Natural killer cell treated with Interleukin-12 subunit alpha and Interleukin-12 subunit beta and Interleukin-15 and Interleukin-18, amount 100 ng/mL, for 72 hours (primary cell): ENCODE measurements around the gene ACAA1. TPM values are rescaled to one million over a fixed set of nuclear protein-coding genes. Genes with fewer than 3 reads are reported as not detected.

ENCODE experiments used
- ATAC-seq, 2 donors: fragments of 150-1000 bp; cut with Tn5 transposase in 1 of 2; sonication (Bioruptor Pico), chemical (Tn5 transposase) in 1 of 2; 2 replicates each; pipeline ENCODE4 v1.10.0; 2021
- DNase-seq: peaks from one replicate; pipeline ENCODE4 v3.0.0; 2022; ENCODE audit warnings: low spot score
- H3K27ac Mint-ChIP-seq, 2 donors: 1 replicate in 1 of 2; 2 replicates in 1 of 2; pipeline ENCODE4 v1.8.0; 2022; ENCODE audit warnings: mixed read lengths in 2 of 2, mild to moderate bottlenecking in 1 of 2, moderate library complexity in 1 of 2
- H3K27me3 Mint-ChIP-seq, 2 donors: 1 replicate in 1 of 2; 2 replicates in 1 of 2; pipeline ENCODE4 v1.8.0; 2022; ENCODE audit warnings: mixed read lengths in 2 of 2
- H3K36me3 Mint-ChIP-seq: one replicate; pipeline ENCODE4 v1.8.0; 2022; ENCODE audit warnings: mixed read lengths
- H3K4me1 Mint-ChIP-seq, 2 donors: 1 replicate in 1 of 2; 2 replicates in 1 of 2; pipeline ENCODE4 v1.8.0; 2022; ENCODE audit warnings: low read depth in 2 of 2, mixed read lengths in 2 of 2, mild to moderate bottlenecking in 1 of 2
- H3K4me3 Mint-ChIP-seq: one replicate; pipeline ENCODE4 v1.8.0; 2022; ENCODE audit warnings: mixed read lengths
- H3K9me3 Mint-ChIP-seq: 2 replicates; pipeline ENCODE4 v1.8.0; 2022; ENCODE audit warnings: mixed read lengths
- total RNA-seq, 2 donors: library from RNA; stranded (reverse); gene quantifications; one replicate each; pipeline ENCODE4 v1.2.3, GENCODE V29; 2022

The ACAA1 gene
- total RNA-seq, 2 donors from 2014 or later = 78.6 to 88.2 TPM

DNA sequence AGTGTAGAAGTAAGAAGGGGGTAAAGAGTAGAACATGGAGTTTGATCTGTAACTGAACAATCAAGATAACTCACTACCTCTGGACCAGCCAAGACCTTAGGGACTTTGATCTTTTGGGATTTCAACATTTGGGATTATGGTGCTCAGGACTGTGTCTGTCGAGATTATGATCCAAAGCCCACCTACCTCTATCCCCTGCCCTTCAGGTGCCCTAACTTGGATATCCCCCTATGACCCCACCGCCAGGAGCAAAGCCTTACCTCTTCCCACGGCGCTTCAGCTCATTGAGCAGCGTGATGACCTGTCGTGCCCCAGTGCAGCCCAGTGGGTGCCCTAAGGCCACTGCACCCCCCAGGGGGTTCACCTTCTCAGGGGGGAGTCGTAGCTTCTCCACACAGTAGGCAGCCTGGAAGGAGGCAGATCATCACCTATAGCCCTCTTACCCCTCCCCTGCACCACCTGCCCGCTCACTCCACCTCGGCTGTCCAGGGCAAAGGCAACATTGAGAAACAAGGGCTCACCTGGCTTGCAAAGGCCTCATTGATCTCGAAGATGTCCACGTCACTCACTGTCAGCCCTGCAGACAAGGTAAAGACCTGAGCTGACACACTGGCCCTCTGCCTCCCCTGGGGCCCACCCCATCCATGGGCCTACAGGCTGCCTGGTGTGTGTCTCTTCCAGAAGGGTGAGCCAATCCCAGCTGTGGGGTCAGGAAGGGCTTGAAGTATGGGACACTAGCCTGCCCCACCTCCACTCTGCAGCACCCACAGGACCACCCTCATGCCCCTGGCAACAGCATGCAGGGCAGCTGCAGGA is 11.4 kb downstream of the ACAA1 start:
- ATAC-seq (no peak), DNase-seq (no peak)
- Mint-ChIP-seq H3K9me3 (no peaks in the 10 kb centered on the region), H3K4me3 (no peak overlapping the region), H3K4me1 (peaks cover 4 to 15% of the 10 kb centered on the region in 2 donors), H3K27ac (no peak overlapping the region), H3K27me3 (no peaks in the 10 kb centered on the region), H3K36me3 (peaks cover 4% of the 10 kb centered on the region)

DNA sequence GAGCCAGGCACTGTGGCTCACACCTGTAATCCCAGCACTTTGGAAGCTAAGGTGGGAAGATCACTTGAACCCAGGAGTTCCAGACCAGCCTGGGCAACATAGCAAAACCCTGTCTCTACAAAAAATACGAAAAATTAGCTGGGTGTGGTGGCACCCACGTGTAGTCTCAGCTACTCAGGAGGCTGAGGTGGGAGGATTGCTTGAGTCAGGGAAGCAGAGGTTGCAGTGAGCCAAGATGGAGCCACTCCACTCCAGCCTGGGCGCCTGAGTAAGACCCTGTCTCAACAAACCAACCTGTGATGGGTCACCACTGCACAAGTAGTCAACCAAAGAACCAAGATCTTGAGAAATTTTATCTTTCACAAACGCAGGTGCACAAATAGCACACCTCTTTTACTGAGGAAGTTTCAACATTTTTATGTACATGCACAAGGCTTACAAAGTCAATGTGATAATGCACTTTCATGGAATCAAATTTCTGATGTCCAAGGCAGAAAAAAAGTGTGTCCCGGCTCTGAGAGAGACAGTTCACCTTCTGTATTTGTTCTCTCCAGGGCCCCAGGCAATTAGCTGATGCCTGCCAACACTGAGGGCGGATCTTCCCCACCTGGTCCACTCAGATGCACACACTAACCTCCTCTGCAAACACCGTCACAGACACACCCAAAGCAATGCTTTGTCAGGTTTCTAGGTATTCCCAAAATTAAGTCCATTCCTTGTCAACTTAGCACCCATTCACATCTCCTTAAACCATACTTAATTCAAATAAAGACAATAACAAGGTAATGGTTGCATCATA is 12.4 kb downstream of the ACAA1 start:
- Mint-ChIP-seq H3K9me3 (no peaks in the 10 kb centered on the region), H3K27ac (no peak overlapping the region), H3K27me3 (no peaks in the 10 kb centered on the region), H3K36me3 (no peaks in the 10 kb centered on the region), H3K4me1 (peaks cover 0 to 9% of the 10 kb centered on the region in 2 donors), H3K4me3 (no peak overlapping the region)
- ATAC-seq (no peak), DNase-seq (no peak)

GRCh38 chr3:38122712-38123290 is 14.1 kb downstream of the ACAA1 start:
- Mint-ChIP-seq H3K36me3 (no peaks in the 10 kb centered on the region), H3K4me1 (peaks cover 0 to 12% of the 10 kb centered on the region in 2 donors), H3K9me3 (no peaks in the 10 kb centered on the region), H3K4me3 (no peak overlapping the region), H3K27ac (no peak overlapping the region), H3K27me3 (no peaks in the 10 kb centered on the region)
- DNase-seq = no peak
- ATAC-seq = no peak

GRCh38 chr3:38121832-38122461 is 15.0 kb downstream of the ACAA1 start:
- no peak overlapping the region for H3K4me3 Mint-ChIP-seq
- peaks cover 0 to 12% of the 10 kb centered on the region in 2 donors for H3K4me1 Mint-ChIP-seq
- ATAC-seq (no peak), DNase-seq (no peak)
- no peak overlapping the region for H3K27ac Mint-ChIP-seq
- no peaks in the 10 kb centered on the region for H3K27me3 Mint-ChIP-seq
- H3K36me3 Mint-ChIP-seq = no peaks in the 10 kb centered on the region
- H3K9me3 Mint-ChIP-seq = no peaks in the 10 kb centered on the region

- Mint-ChIP-seq H3K27ac (no peak overlapping the region), H3K9me3 (no peaks in the 10 kb centered on the region), H3K4me3 (no peak overlapping the region), H3K27me3 (no peaks in the 10 kb centered on the region), H3K4me1 (peaks cover 0 to 12% of the 10 kb centered on the region in 2 donors), H3K36me3 (no peaks in the 10 kb centered on the region)
- DNase-seq = no peak
- no peak for ATAC-seq
Observed at GRCh38 chr3:38121451-38121831, 15.5 kb downstream of the ACAA1 start.

DNA sequence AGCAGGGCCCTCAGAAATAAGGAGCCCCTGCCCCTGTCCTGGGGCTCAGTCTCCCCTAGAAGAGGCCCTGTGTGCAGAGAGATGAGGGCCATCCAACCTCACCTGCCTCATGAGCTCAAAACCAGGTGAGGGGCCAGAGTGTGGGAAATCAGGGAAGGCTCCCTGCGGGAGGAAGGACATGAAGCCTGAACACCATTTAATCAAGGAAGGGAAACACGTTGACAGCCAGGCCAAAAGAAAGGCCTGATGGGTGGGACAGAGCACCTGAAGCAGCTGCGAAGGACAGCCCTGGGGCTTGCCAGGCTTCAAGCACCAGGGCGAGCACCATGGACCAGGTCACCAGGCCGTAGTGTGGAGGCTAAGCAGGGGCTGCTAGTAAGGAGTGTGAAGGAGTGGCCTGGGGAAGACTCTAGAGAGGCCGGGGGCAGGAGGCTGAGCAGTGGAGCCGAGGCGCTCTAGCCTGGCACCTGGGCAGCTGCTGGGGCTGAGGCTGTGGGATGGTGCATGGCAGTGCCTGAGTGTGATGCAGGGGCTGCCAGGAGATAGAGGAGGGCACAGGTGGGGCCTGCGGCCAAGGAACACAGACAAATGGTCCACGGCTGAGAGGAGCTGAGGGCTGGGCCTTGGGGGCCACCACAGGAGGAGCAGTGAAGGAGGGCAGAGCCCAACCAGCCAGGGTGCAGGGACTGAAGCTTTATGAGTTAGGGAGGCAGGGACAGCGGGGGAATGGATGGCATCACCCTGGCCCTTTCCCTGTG is 16.1 kb downstream of the ACAA1 start:
- DNase-seq (no peak), ATAC-seq (no peak)
- Mint-ChIP-seq H3K4me1 (peaks cover 0 to 11% of the 10 kb centered on the region in 2 donors), H3K36me3 (no peaks in the 10 kb centered on the region), H3K9me3 (no peaks in the 10 kb centered on the region), H3K4me3 (no peak overlapping the region), H3K27ac (no peak overlapping the region), H3K27me3 (no peaks in the 10 kb centered on the region)

- H3K4me3 Mint-ChIP-seq = no peak overlapping the region
Observed at GRCh38 chr3:38119821-38120692, 16.9 kb downstream of the ACAA1 start.

DNA sequence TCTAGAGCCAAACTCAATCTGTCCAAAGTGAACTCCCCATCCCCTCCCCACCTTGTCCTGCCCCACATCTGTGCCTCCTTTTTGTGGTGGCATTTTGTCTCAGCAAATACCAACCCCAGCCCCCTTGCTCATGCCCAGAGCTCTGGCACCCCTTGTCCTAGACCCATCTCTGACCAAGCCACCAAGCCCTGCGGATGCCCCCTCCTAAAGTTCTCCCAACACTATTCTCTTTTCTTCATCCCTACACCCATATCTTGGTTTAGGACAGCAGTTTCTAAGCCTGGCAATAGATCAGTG is 17.7 kb downstream of the ACAA1 start:
- H3K4me3 Mint-ChIP-seq = no peak overlapping the region
- no peak overlapping the region for H3K27ac Mint-ChIP-seq
- no peaks in the 10 kb centered on the region for H3K9me3 Mint-ChIP-seq
- ATAC-seq = no peak
- peak; percentile 56 for DNase-seq
- peaks cover 0 to 8% of the 10 kb centered on the region in 2 donors for H3K4me1 Mint-ChIP-seq
- no peaks in the 10 kb centered on the region for H3K27me3 Mint-ChIP-seq
- H3K36me3 Mint-ChIP-seq = no peaks in the 10 kb centered on the region

More at GRCh38 chr3:38119821-38120692, 16.9 kb downstream of the ACAA1 start:
- Mint-ChIP-seq H3K27ac (no peak overlapping the region), H3K9me3 (no peaks in the 10 kb centered on the region), H3K36me3 (no peaks in the 10 kb centered on the region), H3K4me1 (peaks cover 0 to 8% of the 10 kb centered on the region in 2 donors), H3K27me3 (no peaks in the 10 kb centered on the region)
- DNase-seq (no peak), ATAC-seq (no peak)

- H3K27ac Mint-ChIP-seq = no peak overlapping the region
- DNase-seq = no peak
- H3K4me1 Mint-ChIP-seq = peaks cover 0 to 8% of the 10 kb centered on the region in 2 donors
- H3K27me3 Mint-ChIP-seq = no peaks in the 10 kb centered on the region
- H3K4me3 Mint-ChIP-seq = no peak overlapping the region
- no peaks in the 10 kb centered on the region for H3K9me3 Mint-ChIP-seq
- H3K36me3 Mint-ChIP-seq = no peaks in the 10 kb centered on the region
- ATAC-seq = no peak
Observed at GRCh38 chr3:38118421-38119247, 18.3 kb downstream of the ACAA1 start.

DNA sequence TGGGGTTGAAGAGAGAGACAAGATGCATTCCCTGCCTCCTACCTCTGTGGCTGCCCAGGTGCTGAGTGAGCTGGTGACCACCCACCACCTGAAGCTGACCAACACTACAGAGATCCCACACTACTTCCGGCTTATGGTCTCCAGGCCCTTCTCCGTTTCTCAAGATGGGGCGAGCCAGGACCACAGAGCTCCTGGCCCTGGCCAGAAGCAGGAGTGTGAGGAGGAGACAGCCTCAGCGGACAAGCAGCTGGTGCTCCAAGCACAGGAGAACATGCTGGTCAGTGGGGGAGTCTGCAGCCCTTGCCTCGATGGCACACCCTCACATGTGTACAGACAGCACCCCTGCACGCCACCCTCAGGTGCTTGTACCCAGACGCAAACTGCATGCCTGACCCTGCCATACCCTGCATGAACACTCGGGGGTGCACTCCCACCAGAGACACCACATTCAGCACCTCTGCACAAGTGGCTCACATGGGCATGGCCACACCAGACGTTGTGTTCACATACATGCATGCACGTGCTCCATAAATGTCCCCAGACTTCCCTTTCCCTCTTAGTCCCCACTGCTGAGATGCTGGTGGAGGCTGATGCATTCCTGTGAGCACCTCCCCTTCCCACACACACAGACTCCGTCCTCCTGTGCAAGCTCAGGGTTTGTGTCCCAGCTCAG is 19.0 kb downstream of the ACAA1 start:
- Mint-ChIP-seq H3K9me3 (no peaks in the 10 kb centered on the region), H3K27me3 (no peaks in the 10 kb centered on the region), H3K4me1 (peaks cover 0 to 8% of the 10 kb centered on the region in 2 donors), H3K36me3 (no peaks in the 10 kb centered on the region), H3K4me3 (no peak overlapping the region), H3K27ac (no peak overlapping the region)
- peak; percentile 72 for DNase-seq
- peak; percentile 70 to 72 for ATAC-seq

DNA sequence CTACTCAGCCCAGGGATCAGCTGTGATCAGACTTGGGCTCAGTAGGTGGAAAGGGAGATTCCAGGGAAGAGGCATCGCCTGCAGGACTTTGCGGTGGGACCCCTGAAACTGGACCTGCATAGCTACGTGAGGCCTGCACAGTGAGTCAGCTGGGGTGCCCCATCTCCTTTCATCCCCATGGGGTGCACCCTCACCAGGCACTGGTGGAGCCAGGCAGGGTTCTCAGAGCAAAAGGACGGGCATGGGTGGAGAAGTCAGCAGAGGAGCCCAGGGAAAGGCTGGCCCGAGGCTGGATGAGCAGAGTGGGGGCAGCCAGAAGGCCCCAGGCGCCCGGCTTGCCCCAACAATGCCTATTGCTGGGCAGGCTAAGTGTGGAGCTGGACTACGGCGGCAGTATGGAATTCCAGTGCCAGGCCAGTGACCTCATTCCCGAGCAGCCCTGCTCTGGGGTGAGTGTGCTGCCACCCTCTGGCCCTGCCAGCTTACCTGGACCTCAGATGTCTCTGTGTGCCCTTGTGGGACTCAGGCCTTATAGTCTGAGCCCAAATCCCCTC is 19.7 kb downstream of the ACAA1 start:
- H3K4me3 Mint-ChIP-seq = no peak overlapping the region
- no peaks in the 10 kb centered on the region for H3K36me3 Mint-ChIP-seq
- ATAC-seq = no peak
- no peaks in the 10 kb centered on the region for H3K27me3 Mint-ChIP-seq
- H3K4me1 Mint-ChIP-seq = peaks cover 0 to 8% of the 10 kb centered on the region in 2 donors
- H3K27ac Mint-ChIP-seq = no peak overlapping the region
- peak; percentile 57 for DNase-seq
- no peaks in the 10 kb centered on the region for H3K9me3 Mint-ChIP-seq
